ENCODE results near the gene EXOC3L1.

EXOC3L1 gene

DNA sequence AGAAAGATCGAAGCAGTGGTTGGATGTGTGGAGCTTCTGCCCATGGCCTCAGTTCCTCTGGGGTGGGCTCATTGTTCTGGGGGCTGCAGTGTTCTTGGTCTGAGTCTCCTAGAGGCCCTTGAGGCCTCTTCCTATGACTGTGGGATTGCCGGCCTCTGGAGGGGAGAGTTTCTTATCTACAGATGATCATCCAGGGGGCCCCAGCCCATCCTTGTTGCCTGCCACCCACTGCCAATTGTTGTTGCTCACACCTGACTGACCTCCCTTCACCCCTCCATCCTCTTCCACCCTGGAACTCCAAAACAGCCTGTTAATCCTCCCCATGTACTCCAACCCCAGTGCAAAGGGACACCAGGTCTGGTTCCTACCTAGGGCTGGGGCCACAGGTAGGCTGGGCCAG is 45.0 kb downstream of the EXOC3L1 start:
- no peak for DNase-seq

DNA sequence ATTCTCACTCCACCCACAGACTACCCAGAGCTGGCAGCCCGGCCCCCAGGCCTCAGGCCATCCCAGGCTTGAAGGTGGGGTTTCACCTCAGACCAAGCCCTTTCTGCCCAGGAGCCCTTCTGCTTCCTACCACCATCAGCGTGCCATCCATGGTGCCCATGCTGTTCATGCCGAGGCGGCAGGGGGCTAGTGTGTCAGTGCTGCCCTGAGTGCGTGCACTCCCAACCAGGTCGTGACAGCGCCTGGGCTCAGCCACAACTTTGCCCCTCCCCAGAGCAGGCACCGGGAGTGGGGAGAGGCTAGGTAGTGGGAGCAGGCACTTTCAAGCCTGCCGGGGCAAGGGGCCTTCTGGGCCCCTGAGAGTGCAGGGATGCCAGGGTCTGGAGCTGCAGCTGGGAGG is 47.6 kb downstream of the EXOC3L1 start:
- no peak for DNase-seq

DNA sequence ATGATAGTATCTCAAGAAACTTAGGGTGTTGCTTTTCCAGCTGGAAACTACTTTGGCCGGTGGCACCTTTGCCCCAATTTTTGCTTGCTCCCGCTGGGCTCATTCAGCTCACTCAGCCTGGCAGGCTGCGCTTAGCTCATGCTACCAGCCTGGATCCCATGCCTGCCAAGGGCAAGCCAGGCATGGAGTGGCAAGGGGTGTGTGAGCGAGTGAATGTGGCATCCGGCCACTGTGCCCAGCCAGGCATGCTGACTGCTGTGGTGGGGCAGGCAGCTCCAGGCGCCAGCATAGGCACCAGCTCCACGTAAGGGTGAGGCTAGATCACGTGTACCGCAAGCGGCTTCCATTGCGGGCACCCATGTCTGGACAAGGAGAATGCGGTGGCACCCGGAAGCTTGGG is 48.5 kb downstream of the EXOC3L1 start:
- DNase-seq, result no peak

DNA sequence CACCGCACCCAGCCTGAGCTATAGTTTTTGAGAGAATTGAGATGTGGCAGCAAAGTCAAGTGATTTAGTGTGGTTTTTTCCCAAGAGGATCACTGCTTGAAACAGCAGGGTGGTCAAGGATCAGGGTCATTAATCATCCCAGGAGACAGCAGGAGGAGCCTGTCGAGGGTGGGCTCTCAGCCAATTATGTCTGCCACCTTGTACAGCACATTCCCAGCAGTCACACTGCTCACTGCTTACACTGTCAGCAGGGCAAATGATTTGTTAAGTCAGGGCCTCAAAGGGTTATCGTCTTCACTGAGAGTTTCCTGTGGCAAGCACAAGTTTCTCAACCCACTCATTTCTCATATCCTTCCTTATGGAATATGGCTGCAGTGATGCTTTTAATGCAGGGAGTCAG is 52.3 kb downstream of the EXOC3L1 start:
- no peak for DNase-seq

Data from activated T-cell treated with anti-CD3 and anti-CD28 coated beads for 4 hours (primary cell).